ENCODE results near the gene RAVER2. TPM values are rescaled to one million over a fixed set of nuclear protein-coding genes. Genes with fewer than 3 reads are reported as not detected.

Gene RAVER2
- total RNA-seq, 1 donor from 2014 or later: 23.8 TPM

- no peak overlapping the region for H3K4me3 ChIP-seq
- no peaks in the 10 kb centered on the region for H3K36me3 ChIP-seq
- H3K9me3 ChIP-seq (replicated peaks): no peaks in the 10 kb centered on the region
- H3K4me1 ChIP-seq: peaks cover 74% of the 10 kb centered on the region
- TF ChIP-seq, protein P1, sequence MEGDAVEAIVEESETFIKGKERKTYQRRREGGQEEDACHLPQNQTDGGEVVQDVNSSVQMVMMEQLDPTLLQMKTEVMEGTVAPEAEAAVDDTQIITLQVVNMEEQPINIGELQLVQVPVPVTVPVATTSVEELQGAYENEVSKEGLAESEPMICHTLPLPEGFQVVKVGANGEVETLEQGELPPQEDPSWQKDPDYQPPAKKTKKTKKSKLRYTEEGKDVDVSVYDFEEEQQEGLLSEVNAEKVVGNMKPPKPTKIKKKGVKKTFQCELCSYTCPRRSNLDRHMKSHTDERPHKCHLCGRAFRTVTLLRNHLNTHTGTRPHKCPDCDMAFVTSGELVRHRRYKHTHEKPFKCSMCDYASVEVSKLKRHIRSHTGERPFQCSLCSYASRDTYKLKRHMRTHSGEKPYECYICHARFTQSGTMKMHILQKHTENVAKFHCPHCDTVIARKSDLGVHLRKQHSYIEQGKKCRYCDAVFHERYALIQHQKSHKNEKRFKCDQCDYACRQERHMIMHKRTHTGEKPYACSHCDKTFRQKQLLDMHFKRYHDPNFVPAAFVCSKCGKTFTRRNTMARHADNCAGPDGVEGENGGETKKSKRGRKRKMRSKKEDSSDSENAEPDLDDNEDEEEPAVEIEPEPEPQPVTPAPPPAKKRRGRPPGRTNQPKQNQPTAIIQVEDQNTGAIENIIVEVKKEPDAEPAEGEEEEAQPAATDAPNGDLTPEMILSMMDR (IDR thresholded peaks at IDR 0.05; ENCODE audit: borderline replicate concordance): no peak
- no peaks in the 10 kb centered on the region for H3K27me3 ChIP-seq (ENCODE audit: low read depth)
- no peak for DNase-seq
- intact Hi-C loops (cut with micrococcal nuclease): loop anchor here (5.0 kb wide), 1 partner anchor 71 kb away; no protein-coding TSS in a partner anchor
- H3K27ac ChIP-seq (replicated peaks): no peak overlapping the region
These were observed 6.0 kb downstream of the RAVER2 start for GRCh38 chr1:64750875-64751274.

- DNase-seq: no peak
- H3K36me3 ChIP-seq: no peaks in the 10 kb centered on the region
- H3K27me3 ChIP-seq (ENCODE audit: low read depth): no peaks in the 10 kb centered on the region
- no peak overlapping the region for H3K27ac ChIP-seq (replicated peaks)
- peaks cover 64% of the 10 kb centered on the region for H3K4me1 ChIP-seq
- TF ChIP-seq, protein P1 (IDR thresholded peaks at IDR 0.05; ENCODE audit: borderline replicate concordance): no peak
- H3K4me3 ChIP-seq: no peak overlapping the region
- H3K9me3 ChIP-seq (replicated peaks): peaks cover 7% of the 10 kb centered on the region
- intact Hi-C loops (cut with micrococcal nuclease): loop anchor here (5.0 kb wide), 1 partner anchor 68 kb away; no protein-coding TSS in a partner anchor
These were observed 9.3 kb downstream of the RAVER2 start for GRCh38 chr1:64754173-64754572.

DNA sequence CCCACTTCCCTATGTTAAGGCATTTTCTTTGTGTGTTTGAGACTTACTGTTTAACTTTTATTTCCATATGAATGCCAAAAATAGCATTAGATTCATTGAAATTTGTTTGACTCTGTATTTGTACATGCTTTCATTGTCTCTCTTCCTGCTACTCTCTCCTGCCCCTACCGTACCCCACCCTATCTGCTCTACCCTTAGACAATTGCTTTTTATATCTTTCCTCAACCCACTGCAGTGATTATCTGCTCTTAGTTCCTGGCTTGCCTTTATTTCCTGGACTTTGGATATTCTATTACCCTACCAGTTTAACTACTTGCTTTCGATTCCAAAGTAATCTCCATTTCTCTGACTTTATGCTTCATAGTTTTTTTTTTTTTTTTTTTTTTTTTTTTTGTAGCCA, 10.5 kb downstream of the RAVER2 start:
- Histone ChIP-seq H3K36me3 (no peaks in the 10 kb centered on the region), H3K27me3 (ENCODE audit: low read depth) (no peaks in the 10 kb centered on the region), H3K4me3 (no peak overlapping the region), H3K9me3 (replicated peaks) (peaks cover 7% of the 10 kb centered on the region), H3K27ac (replicated peaks) (peak overlapping the region; percentile 70), H3K4me1 (peaks cover 64% of the 10 kb centered on the region)
- intact Hi-C loops (cut with micrococcal nuclease): no loop called here
- no peak for DNase-seq
- TF ChIP-seq, protein P1 (IDR thresholded peaks at IDR 0.05; ENCODE audit: borderline replicate concordance): no peak

GRCh38 chr1:64756770-64757169, 11.9 kb downstream of the RAVER2 start:
- TF ChIP-seq, protein P1 (IDR thresholded peaks at IDR 0.05; ENCODE audit: borderline replicate concordance): no peak
- no peaks in the 10 kb centered on the region for H3K36me3 ChIP-seq
- no peak for DNase-seq
- no peaks in the 10 kb centered on the region for H3K27me3 ChIP-seq (ENCODE audit: low read depth)
- intact Hi-C loops (cut with micrococcal nuclease): no loop called here
- H3K9me3 ChIP-seq (replicated peaks): peaks cover 7% of the 10 kb centered on the region
- peaks cover 59% of the 10 kb centered on the region for H3K4me1 ChIP-seq
- no peak overlapping the region for H3K4me3 ChIP-seq
- peak overlapping the region; percentile 34 for H3K27ac ChIP-seq (replicated peaks)

DNA sequence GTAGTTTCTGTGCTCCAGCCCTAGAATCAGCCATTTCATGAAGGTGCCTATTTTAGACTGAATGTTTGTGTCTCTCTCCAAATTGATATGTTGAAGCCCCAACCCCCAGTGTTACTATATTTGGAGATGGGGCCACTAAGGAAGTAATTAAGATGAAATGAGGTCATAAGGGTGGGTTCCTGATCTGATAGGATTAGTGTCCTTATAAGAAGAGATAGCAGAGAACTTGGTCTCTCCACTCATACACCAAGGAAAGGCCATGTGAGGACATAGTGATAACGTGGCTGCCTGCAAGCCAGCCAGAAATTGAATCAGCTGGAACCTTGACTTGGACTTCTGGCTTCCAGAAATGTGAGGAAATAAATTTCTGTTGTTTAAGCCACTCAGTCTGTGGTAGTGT, 12.3 kb downstream of the RAVER2 start:
- peaks cover 57% of the 10 kb centered on the region for H3K4me1 ChIP-seq
- intact Hi-C loops (cut with micrococcal nuclease): no loop called here
- TF ChIP-seq, protein P1 (IDR thresholded peaks at IDR 0.05; ENCODE audit: borderline replicate concordance): no peak
- no peaks in the 10 kb centered on the region for H3K36me3 ChIP-seq
- no peaks in the 10 kb centered on the region for H3K27me3 ChIP-seq (ENCODE audit: low read depth)
- no peak overlapping the region for H3K4me3 ChIP-seq
- peak; percentile 22 for DNase-seq
- H3K9me3 ChIP-seq (replicated peaks): peaks cover 7% of the 10 kb centered on the region
- H3K27ac ChIP-seq (replicated peaks): peak overlapping the region; percentile 34

Data from left ventricle myocardium inferior (tissue), 1 donor.